Stimulated activated CD8-positive, alpha-beta memory T cell treated with anti-CD3 and anti-CD28 coated beads, Interleukin-12 subunit alpha, Interleukin-12 subunit beta, amount 100 ng/mL, for 1 hour (primary cell): Measurements from ENCODE around the gene ARHGEF33.
A peak's percentile ranks its signal among the peaks of the same experiment; 100 is the strongest.

Experiments
- DNase-seq: peaks from one replicate; pipeline ENCODE4 v3.0.0-alpha.2; 2020; ENCODE audit warnings: low read depth

ARHGEF33 gene

GRCh38 chr2:38959938-38960608, 70.4 kb downstream of the ARHGEF33 start:
- DNase-seq, result peak; percentile 19

- no peak for DNase-seq
Measured at GRCh38 chr2:38960609-38961320, 71.1 kb downstream of the ARHGEF33 start.

- no peak for DNase-seq
Measured at GRCh38 chr2:38966006-38966405, 76.3 kb downstream of the ARHGEF33 start.

- DNase-seq, result no peak
Measured at GRCh38 chr2:38966678-38967077, 77.0 kb downstream of the ARHGEF33 start.

GRCh38 chr2:38968021-38968420, 78.3 kb downstream of the ARHGEF33 start:
- DNase-seq, result no peak

- DNase-seq, result no peak
Measured at GRCh38 chr2:38971377-38971776, 81.7 kb downstream of the ARHGEF33 start.

- no peak for DNase-seq
Measured at GRCh38 chr2:38973266-38973665, 83.6 kb downstream of the ARHGEF33 start.

GRCh38 chr2:38975042-38975441, 85.4 kb downstream of the ARHGEF33 start:
- DNase-seq, result no peak

- no peak for DNase-seq
Measured at GRCh38 chr2:38977047-38977446, 87.4 kb downstream of the ARHGEF33 start.

GRCh38 chr2:38978296-38978903, 88.7 kb downstream of the ARHGEF33 start:
- no peak for DNase-seq

GRCh38 chr2:38978908-38979307, 89.2 kb downstream of the ARHGEF33 start:
- no peak for DNase-seq

GRCh38 chr2:38981003-38981669, 91.5 kb downstream of the ARHGEF33 start:
- no peak for DNase-seq

GRCh38 chr2:38981670-38982357, 92.1 kb downstream of the ARHGEF33 start:
- DNase-seq, result no peak

GRCh38 chr2:38982498-38982897, 92.8 kb downstream of the ARHGEF33 start:
- no peak for DNase-seq

GRCh38 chr2:38988716-38989115, 99.0 kb downstream of the ARHGEF33 start:
- no peak for DNase-seq

GRCh38 chr2:38991899-38992298, 102.2 kb downstream of the ARHGEF33 start:
- no peak for DNase-seq

GRCh38 chr2:38997781-38998180, 108.1 kb downstream of the ARHGEF33 start:
- DNase-seq, result no peak

GRCh38 chr2:39000552-39000951, 110.9 kb downstream of the ARHGEF33 start:
- no peak for DNase-seq

- no peak for DNase-seq
Measured at GRCh38 chr2:39007875-39008504, 118.3 kb downstream of the ARHGEF33 start.

GRCh38 chr2:39008665-39009064, 119.0 kb downstream of the ARHGEF33 start:
- no peak for DNase-seq

GRCh38 chr2:39013871-39014270, 124.2 kb downstream of the ARHGEF33 start:
- DNase-seq, result no peak

GRCh38 chr2:39015424-39015823, 125.7 kb downstream of the ARHGEF33 start:
- no peak for DNase-seq
